ENCODE measurements around the gene TNFRSF13B.

Gene TNFRSF13B

GRCh38 chr17:16947470-16947869, 24.4 kb downstream of the TNFRSF13B start:
- TF ChIP-seq, protein P1, sequence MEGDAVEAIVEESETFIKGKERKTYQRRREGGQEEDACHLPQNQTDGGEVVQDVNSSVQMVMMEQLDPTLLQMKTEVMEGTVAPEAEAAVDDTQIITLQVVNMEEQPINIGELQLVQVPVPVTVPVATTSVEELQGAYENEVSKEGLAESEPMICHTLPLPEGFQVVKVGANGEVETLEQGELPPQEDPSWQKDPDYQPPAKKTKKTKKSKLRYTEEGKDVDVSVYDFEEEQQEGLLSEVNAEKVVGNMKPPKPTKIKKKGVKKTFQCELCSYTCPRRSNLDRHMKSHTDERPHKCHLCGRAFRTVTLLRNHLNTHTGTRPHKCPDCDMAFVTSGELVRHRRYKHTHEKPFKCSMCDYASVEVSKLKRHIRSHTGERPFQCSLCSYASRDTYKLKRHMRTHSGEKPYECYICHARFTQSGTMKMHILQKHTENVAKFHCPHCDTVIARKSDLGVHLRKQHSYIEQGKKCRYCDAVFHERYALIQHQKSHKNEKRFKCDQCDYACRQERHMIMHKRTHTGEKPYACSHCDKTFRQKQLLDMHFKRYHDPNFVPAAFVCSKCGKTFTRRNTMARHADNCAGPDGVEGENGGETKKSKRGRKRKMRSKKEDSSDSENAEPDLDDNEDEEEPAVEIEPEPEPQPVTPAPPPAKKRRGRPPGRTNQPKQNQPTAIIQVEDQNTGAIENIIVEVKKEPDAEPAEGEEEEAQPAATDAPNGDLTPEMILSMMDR (IDR thresholded peaks at IDR 0.05; ENCODE audit: extremely low read depth, insufficient read depth, missing control alignments), result no peak
- in situ Hi-C loops (cut with MboI; ENCODE audit: low pct_unique_long_range_greater_than_20kb, low sequenced_read_pairs, unreplicated experiment), result no loop called here
- DNase-seq (ENCODE audit: low spot score), result no peak

DNA sequence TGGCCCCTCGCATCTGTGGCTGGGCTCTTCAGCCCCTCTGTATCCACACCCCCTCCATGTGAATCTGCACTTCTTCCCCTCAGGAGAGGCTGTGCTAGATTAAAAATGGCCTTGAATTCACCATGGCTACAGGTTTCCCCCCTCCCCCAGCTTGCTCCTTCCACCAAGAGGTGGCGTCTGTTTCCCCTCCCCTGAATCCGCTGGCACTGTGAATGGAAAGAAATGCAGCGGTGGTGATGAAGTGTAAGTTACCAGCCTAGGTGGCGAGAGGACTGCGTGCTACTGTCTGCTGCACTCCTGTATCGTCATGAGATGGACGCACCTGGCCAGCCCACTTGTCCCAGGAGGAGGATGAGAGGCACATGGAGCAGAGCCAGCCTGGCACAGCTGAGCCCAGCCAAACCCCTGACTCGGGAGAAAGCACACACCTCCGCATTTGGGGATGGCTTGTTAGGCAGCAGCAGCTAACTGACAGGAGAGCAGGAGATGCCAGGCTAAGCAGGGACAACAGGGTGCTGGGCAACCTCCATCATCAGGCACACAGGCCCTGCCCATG, 26.2 kb downstream of the TNFRSF13B start:
- no peak for DNase-seq (ENCODE audit: low spot score)
- in situ Hi-C loops (cut with MboI; ENCODE audit: low pct_unique_long_range_greater_than_20kb, low sequenced_read_pairs, unreplicated experiment), result no loop called here
- TF ChIP-seq, protein P1 (IDR thresholded peaks at IDR 0.05; ENCODE audit: extremely low read depth, insufficient read depth, missing control alignments), result no peak

DNA sequence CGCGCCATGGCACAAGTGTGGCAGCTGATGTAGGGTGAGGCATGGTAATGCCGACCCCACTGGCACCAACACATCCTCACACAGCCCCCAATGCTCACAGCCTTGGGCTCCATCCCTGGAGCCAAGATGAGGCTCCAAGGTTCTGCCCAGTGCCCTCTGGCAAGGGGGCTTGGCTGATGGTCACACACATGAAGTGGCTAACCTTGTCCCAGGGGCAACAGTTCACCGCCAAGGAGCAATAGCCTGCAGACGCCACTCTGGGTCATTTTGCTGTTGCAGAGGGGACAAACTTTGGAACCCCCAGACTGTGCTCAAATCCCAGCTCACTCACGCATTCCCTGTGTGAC, 26.8 kb downstream of the TNFRSF13B start:
- in situ Hi-C loops (cut with MboI; ENCODE audit: low pct_unique_long_range_greater_than_20kb, low sequenced_read_pairs, unreplicated experiment), result no loop called here
- no peak for DNase-seq (ENCODE audit: low spot score)
- TF ChIP-seq, protein P1 (IDR thresholded peaks at IDR 0.05; ENCODE audit: extremely low read depth, insufficient read depth, missing control alignments), result no peak

DNA sequence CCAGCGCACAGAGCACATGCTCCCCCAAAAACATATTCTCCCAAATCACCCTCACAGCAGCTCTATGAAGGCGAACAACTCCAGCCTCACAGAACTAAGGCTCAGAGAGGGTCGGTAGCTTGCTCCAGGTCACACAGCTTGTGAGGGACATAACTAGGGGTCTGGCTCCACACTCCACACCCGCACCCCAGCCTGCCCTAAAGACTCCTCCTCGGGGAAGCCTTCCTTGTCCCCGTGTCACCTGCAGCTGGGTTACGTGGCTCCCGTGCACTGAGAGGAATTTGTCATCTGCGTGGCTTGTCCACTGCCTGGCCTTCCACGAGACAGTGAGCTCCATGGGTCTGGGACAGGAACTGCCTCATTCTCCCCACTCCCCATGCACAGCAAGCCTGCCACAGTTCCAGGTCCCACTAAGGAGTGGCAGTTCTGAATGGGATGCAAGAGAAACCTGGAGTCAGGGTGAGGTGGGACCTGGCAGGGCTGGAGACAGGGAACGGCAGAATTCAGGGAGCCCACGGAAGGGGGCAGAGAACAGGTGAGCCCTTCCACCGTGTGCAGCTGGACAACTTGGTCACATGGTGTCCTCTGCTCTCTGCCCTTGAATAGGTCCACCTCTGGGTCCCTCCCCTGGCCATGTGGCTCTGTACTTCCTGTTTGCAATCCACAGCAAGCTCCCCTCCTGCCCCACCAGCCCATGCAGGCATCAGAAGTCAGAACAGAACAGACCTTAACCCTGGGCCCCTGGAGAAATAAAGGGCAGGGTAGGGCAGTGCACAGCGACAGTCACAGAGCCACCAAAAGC, 27.4 kb downstream of the TNFRSF13B start:
- in situ Hi-C loops (cut with MboI; ENCODE audit: low pct_unique_long_range_greater_than_20kb, low sequenced_read_pairs, unreplicated experiment), result no loop called here
- TF ChIP-seq, protein P1 (IDR thresholded peaks at IDR 0.05; ENCODE audit: extremely low read depth, insufficient read depth, missing control alignments), result no peak
- no peak for DNase-seq (ENCODE audit: low spot score)

DNA sequence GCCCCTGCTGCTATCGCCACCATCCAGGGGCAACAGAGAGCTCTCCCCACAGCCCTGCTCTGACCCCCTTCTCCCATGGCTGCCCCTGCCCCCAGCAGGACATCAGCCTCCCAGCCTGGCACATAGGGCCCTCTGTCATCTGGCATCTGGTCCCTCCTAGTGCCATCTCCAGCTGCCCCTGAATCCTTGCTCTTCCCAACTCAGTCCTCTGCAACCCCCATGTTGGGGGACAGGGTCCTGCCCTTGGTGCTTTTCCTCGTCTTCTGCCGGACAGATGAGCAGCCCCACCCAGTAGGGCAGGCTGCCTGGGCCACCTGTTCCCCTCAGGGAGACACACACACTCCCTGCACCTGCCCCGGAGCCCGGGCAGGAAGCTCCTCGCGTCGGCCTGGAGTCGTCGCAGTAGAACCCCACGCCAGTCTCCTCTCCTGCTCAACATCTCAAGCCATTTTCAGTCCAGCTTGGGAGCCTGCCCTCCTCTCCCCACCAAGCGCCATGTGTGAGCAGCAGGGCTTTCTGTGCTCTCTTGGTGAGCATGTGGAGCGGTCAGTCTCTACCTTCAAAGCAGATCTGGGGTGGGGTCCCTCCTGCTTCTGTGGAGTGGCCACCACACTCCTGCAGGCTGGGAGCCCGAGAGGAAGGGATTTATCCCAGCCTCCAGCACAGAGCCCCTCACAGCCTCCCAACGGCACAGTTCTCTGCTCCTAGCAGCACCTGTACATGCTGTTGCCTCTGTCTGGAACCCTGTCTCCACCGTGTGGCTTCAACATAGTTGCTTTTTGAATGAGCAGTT, 28.2 kb downstream of the TNFRSF13B start:
- TF ChIP-seq, protein P1 (IDR thresholded peaks at IDR 0.05; ENCODE audit: extremely low read depth, insufficient read depth, missing control alignments), result no peak
- DNase-seq (ENCODE audit: low spot score), result no peak
- in situ Hi-C loops (cut with MboI; ENCODE audit: low pct_unique_long_range_greater_than_20kb, low sequenced_read_pairs, unreplicated experiment), result no loop called here

DNA sequence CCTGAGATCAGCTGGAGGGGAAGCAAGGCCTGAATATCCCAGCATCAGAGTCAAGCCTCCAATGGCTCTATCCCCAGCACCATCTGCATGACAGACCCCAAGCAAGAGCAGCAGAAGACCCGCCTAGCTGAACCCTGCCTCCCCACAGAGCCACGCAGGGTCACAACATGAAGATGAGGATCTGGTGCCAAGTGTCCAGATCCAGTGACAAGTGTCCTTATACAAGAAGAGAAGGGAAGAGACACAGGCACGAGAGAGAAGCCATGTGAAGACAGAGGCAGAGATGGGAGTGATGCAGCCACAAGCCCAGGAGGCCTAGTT, 28.9 kb downstream of the TNFRSF13B start:
- in situ Hi-C loops (cut with MboI; ENCODE audit: low pct_unique_long_range_greater_than_20kb, low sequenced_read_pairs, unreplicated experiment), result no loop called here
- TF ChIP-seq, protein P1 (IDR thresholded peaks at IDR 0.05; ENCODE audit: extremely low read depth, insufficient read depth, missing control alignments), result no peak
- no peak for DNase-seq (ENCODE audit: low spot score)

Data from GM13977 (cell line).